ENCODE measurements around the gene FKBP7. TPM values are rescaled to one million over a fixed set of nuclear protein-coding genes. Genes with fewer than 3 reads are reported as not detected.

FKBP7 gene
- polyA plus RNA-seq, 1 donor (not counting 4 experiments of a cell fraction or from before 2014, with no cell fraction given) = 2.4 TPM

- DNase-seq (ENCODE audit: low read depth, low spot score) = no peak
- H3K4me3 ChIP-seq (ENCODE audit: control insufficient read depth in 2 of 3, extremely low read depth in 1 of 3, insufficient read depth in 2 of 3, low read depth in 1 of 3, low read length in 3 of 3) = peak overlapping the region; percentile 58 to 89 (median 84)
- H2AFZ ChIP-seq (ENCODE audit: control insufficient read depth, low read length) = peak overlapping the region; percentile 96
- no peak for TF ChIP-seq EZH2 (IDR thresholded peaks at IDR 0.05; ENCODE audit: low read length)
- TF ChIP-seq, protein P1, sequence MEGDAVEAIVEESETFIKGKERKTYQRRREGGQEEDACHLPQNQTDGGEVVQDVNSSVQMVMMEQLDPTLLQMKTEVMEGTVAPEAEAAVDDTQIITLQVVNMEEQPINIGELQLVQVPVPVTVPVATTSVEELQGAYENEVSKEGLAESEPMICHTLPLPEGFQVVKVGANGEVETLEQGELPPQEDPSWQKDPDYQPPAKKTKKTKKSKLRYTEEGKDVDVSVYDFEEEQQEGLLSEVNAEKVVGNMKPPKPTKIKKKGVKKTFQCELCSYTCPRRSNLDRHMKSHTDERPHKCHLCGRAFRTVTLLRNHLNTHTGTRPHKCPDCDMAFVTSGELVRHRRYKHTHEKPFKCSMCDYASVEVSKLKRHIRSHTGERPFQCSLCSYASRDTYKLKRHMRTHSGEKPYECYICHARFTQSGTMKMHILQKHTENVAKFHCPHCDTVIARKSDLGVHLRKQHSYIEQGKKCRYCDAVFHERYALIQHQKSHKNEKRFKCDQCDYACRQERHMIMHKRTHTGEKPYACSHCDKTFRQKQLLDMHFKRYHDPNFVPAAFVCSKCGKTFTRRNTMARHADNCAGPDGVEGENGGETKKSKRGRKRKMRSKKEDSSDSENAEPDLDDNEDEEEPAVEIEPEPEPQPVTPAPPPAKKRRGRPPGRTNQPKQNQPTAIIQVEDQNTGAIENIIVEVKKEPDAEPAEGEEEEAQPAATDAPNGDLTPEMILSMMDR (optimal IDR thresholded peaks at IDR 0.05 in 1 of 3, IDR thresholded peaks at IDR 0.05 in 1 of 3, conservative IDR thresholded peaks at IDR 0.05 in 1 of 3; ENCODE audit: extremely low read depth in 1 of 3, insufficient read depth in 2 of 3, low read length in 3 of 3) = no peak
- H3K9me1 ChIP-seq (ENCODE audit: control insufficient read depth, extremely low read depth, insufficient read depth, low read length) = no peaks in the 10 kb centered on the region
- no peak for FAIRE-seq
- H3K27ac ChIP-seq (ENCODE audit: control insufficient read depth, insufficient read depth, low read length) = peak overlapping the region; percentile 77
- dilution Hi-C loops (cut with MboI; ENCODE audit: extremely low pct_ligation_motif_present, low sequenced_read_pairs) = no loop called here
- H3K27me3 ChIP-seq (ENCODE audit: control insufficient read depth, extremely low read depth, insufficient read depth, low read length) = no peaks in the 10 kb centered on the region
- H3K4me1 ChIP-seq (ENCODE audit: control insufficient read depth, extremely low read depth, insufficient read depth, low read length) = no peaks in the 10 kb centered on the region
- peaks cover 0 to 1% of the 10 kb centered on the region in 2 experiments for H3K36me3 ChIP-seq (ENCODE audit: control insufficient read depth in 2 of 2, extremely low read depth in 1 of 2, insufficient read depth in 2 of 2, low read length in 2 of 2)
- peak overlapping the region; percentile 85 for H3K9ac ChIP-seq (ENCODE audit: control insufficient read depth, extremely low read depth, insufficient read depth, low read length)
- H3K79me2 ChIP-seq (ENCODE audit: control insufficient read depth, insufficient read depth, low read length) = peaks cover 33% of the 10 kb centered on the region
- H3K9me3 ChIP-seq (ENCODE audit: control insufficient read depth, low read depth, low read length) = no peaks in the 10 kb centered on the region
- no peaks in the 10 kb centered on the region for H4K20me1 ChIP-seq (ENCODE audit: control insufficient read depth, extremely low read depth, insufficient read depth, low read length)
- H3K4me2 ChIP-seq (ENCODE audit: control insufficient read depth, extremely low read depth, insufficient read depth, low read depth, low read length) = peak overlapping the region; percentile 78
Observed at GRCh38 chr2:178523596-178524134, 45.3 kb upstream of the FKBP7 start.

DNA sequence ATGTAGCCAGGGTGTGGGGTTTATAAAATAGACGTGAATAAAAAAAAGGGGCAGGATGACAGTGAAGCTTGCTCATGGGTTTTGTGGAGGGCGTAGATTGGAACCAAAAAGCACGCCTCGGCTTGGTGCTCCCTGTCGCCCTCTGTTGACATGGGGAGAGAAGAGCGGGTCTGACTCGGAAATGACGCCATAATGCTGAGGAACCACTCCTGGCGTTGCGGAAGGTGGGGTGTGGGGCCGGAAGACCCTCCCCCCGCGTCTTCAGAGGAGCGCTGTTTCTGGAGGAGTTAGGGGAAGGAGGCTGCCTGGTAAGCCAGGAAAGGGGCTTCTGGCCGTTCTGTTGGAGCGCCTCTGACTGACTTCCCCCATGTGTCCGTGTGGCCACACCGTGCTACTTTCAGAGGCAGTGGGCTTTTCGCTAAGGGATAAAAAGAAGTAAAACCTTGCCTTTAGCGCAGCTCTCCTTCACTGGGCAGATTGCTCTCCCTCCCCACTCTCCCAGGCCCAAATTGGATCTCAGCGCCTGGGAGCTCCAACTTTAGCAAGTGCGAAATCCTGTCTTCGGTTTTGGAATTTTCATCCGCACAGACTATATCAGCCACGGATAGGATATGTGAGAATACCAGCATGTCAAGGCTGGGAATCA lies 44.7 kb upstream of the FKBP7 start:
- Histone ChIP-seq H3K27ac (ENCODE audit: control insufficient read depth, insufficient read depth, low read length) (peak overlapping the region; percentile 77), H3K4me3 (ENCODE audit: control insufficient read depth in 2 of 3, extremely low read depth in 1 of 3, insufficient read depth in 2 of 3, low read depth in 1 of 3, low read length in 3 of 3) (peak overlapping the region; percentile 58 to 89 (median 84))

More for the DNA sequence above, 44.7 kb upstream of the FKBP7 start:
- Histone ChIP-seq H3K9me1 (ENCODE audit: control insufficient read depth, extremely low read depth, insufficient read depth, low read length) (no peaks in the 10 kb centered on the region), H3K4me1 (ENCODE audit: control insufficient read depth, extremely low read depth, insufficient read depth, low read length) (no peaks in the 10 kb centered on the region), H3K36me3 (ENCODE audit: control insufficient read depth in 2 of 2, extremely low read depth in 1 of 2, insufficient read depth in 2 of 2, low read length in 2 of 2) (no peaks in the 10 kb centered on the region), H3K79me2 (ENCODE audit: control insufficient read depth, insufficient read depth, low read length) (peaks cover 30% of the 10 kb centered on the region), H3K9me3 (ENCODE audit: control insufficient read depth, low read depth, low read length) (no peaks in the 10 kb centered on the region), H2AFZ (ENCODE audit: control insufficient read depth, low read length) (peak overlapping the region; percentile 96), H4K20me1 (ENCODE audit: control insufficient read depth, extremely low read depth, insufficient read depth, low read length) (no peaks in the 10 kb centered on the region), H3K27me3 (ENCODE audit: control insufficient read depth, extremely low read depth, insufficient read depth, low read length) (no peaks in the 10 kb centered on the region), H3K9ac (ENCODE audit: control insufficient read depth, extremely low read depth, insufficient read depth, low read length) (peak overlapping the region; percentile 85), H3K4me2 (ENCODE audit: control insufficient read depth, extremely low read depth, insufficient read depth, low read depth, low read length) (peak overlapping the region; percentile 78)
- dilution Hi-C loops (cut with MboI; ENCODE audit: extremely low pct_ligation_motif_present, low sequenced_read_pairs) = no loop called here
- DNase-seq (ENCODE audit: low read depth, low spot score) = peak; percentile 11
- TF ChIP-seq, protein P1 (optimal IDR thresholded peaks at IDR 0.05 in 1 of 3, IDR thresholded peaks at IDR 0.05 in 1 of 3, conservative IDR thresholded peaks at IDR 0.05 in 1 of 3; ENCODE audit: extremely low read depth in 1 of 3, insufficient read depth in 2 of 3, low read length in 3 of 3) = peak; percentile 86 to 94 (median 89)
- TF ChIP-seq EZH2 (IDR thresholded peaks at IDR 0.05; ENCODE audit: low read length) = no peak
- peak; percentile 69 for FAIRE-seq
